Measurements from ENCODE around the gene CD151. TPM values are rescaled to one million over a fixed set of nuclear protein-coding genes. Genes with fewer than 3 reads are reported as not detected.
A peak's percentile ranks its signal among the peaks of the same experiment; 100 is the strongest.

Gene CD151
- total and polyA plus RNA-seq, 3 experiments from 2014 or later, result 19.6 to 65.5 (median 61.2) TPM

DNA sequence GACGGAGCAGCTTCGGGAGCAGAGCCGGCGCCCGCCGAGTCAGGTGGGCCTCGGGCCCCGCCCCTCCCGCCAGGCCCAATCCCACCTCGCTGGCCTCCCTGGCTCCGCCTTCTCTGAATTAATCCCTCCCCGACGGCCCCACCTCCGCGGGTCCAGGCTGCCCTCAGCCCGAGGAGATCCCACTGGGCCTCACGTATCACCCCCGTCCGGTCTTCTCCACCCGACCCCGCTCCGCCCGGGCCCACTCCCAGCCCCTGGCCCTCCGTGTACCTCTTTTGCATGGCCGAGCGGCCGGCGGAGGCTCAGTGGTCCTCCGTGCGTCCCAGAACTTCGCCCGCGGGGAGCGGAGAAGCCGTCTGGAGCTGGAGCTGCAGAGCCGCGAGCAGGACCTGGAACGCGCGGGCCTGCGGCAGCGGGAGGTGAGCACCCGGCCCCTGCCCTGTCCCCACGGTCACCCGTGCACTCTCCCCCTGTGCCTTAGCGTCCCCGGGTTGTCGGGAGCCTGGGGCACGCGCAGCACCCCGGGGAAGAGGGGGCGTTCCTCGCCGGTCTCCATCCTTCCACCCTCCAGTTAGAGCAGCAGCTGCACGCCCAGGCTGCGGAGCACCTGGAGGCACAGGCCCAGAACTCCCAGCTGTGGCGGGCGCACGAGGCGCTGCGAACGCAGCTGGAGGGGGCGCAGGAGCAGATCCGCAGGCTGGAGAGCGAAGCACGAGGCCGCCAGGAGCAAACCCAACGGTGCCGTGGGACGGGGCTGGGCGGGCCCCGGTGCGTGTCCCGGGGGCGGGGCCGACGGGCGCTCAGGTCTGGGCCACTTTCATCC lies 2.2 kb upstream of the CD151 start:
- DNase-seq, result peak; percentile 58 to 77 (median 64)
- peaks cover 20% of the 10 kb centered on the region for H3K27me3 ChIP-seq (ENCODE audit: insufficient read depth, low read length, poor library complexity, severe bottlenecking)
- H3K27ac Mint-ChIP-seq, result no peak overlapping the region
- H3K9me3 Mint-ChIP-seq, result no peaks in the 10 kb centered on the region
- no peaks in the 10 kb centered on the region for H3K9me3 ChIP-seq (ENCODE audit: low read length)
- H3K36me3 Mint-ChIP-seq, result peaks cover 0 to 1% (median 0%) of the 10 kb centered on the region in 3 donors
- H3K27ac ChIP-seq (ENCODE audit: low read depth, low read length), result no peak overlapping the region
- no peaks in the 10 kb centered on the region for H3K36me3 ChIP-seq (ENCODE audit: insufficient read depth, low read length)
- H3K4me3 Mint-ChIP-seq, result peak overlapping the region; percentile 52 to 84 (median 64)
- peaks cover 7 to 19% of the 10 kb centered on the region in 2 donors for H3K27me3 Mint-ChIP-seq
- peaks cover 47% of the 10 kb centered on the region for H3K4me1 ChIP-seq (ENCODE audit: insufficient read depth, low read length)
- H3K4me3 ChIP-seq (ENCODE audit: low read length), result peak overlapping the region; percentile 32
- POLR2A ChIA-PET, result interaction anchor here (0.9 to 3.3 kb wide), 4 partner anchors 10 to 35 kb away, joined by 3 to 16 read pairs (median 4); partner anchors contain the start of genes PNPLA2 and TSPAN4
- CTCF ChIA-PET, result interaction anchor here (0.7 to 1.9 kb wide), 3 partner anchors 11 to 18 kb away, joined by 3 to 7 read pairs (median 5); partner anchors contain the start of gene PNPLA2
- H3K4me1 Mint-ChIP-seq, result peaks cover 4 to 70% (median 18%) of the 10 kb centered on the region in 3 donors

DNA sequence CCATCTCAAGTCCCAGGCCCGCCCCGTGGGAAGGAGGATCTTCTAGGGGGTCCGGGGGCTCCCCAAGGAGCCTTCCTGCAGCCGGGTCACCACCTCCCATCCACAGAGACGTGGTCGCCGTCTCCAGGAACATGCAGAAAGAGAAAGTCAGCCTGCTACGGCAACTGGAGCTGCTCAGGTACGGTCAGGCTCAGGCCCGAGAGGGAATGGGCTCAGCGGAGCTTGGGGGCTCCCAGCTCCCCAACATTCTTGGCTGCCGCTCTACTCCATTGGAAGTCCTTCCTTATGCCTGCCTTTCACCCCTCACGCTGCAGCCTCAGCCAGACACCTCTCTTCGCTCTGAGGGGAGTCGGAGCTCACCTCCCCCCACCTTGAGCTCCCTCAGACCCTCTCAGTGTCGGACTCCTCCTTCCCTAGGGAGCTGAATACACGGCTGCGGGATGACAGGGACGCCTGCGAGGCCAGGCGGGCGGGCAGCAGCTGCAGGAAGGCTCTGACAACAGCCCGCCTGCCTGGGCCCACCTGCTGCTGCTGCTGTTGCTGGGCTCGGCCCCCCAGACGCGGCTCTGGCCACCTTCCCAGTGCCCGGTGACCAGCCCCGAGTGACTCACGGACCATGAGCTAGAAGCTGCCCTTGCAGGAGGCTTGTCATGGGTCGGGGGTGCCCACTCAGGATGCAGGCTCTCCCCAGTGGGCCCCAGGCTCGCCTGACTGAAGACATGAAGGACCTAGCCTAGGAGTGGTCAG lies 1.5 kb upstream of the CD151 start:
- H3K4me3 ChIP-seq (ENCODE audit: low read length), result no peak overlapping the region
- Mint-ChIP-seq H3K36me3 (no peaks in the 10 kb centered on the region), H3K4me3 (peak overlapping the region; percentile 33 to 74 (median 54)), H3K27me3 (peaks cover 7 to 19% of the 10 kb centered on the region in 2 donors), H3K4me1 (peaks cover 4 to 70% (median 18%) of the 10 kb centered on the region in 3 donors), H3K9me3 (no peaks in the 10 kb centered on the region), H3K27ac (peak overlapping the region in 1 of 8 donors; percentile 52)
- CTCF ChIA-PET, result interaction anchor here (0.7 to 1.9 kb wide), 4 partner anchors 9 to 17 kb away, joined by 3 to 7 read pairs (median 4); partner anchors contain the start of gene PNPLA2
- peaks cover 47% of the 10 kb centered on the region for H3K4me1 ChIP-seq (ENCODE audit: insufficient read depth, low read length)
- no peaks in the 10 kb centered on the region for H3K9me3 ChIP-seq (ENCODE audit: low read length)
- H3K27ac ChIP-seq (ENCODE audit: low read depth, low read length), result no peak overlapping the region
- H3K27me3 ChIP-seq (ENCODE audit: insufficient read depth, low read length, poor library complexity, severe bottlenecking), result peaks cover 20% of the 10 kb centered on the region
- H3K36me3 ChIP-seq (ENCODE audit: insufficient read depth, low read length), result no peaks in the 10 kb centered on the region
- POLR2A ChIA-PET, result interaction anchor here (0.9 to 3.3 kb wide), 5 partner anchors 9 to 27 kb away, joined by 3 to 16 read pairs (median 5); partner anchors contain the start of genes PNPLA2 and TSPAN4
- DNase-seq, result no peak

GRCh38 chr11:831961-832528 lies 707 bp upstream of the CD151 start:
- H3K4me1 ChIP-seq (ENCODE audit: insufficient read depth, low read length), result peaks cover 44% of the 10 kb centered on the region
- Mint-ChIP-seq H3K36me3 (peaks cover 0 to 2% (median 0%) of the 10 kb centered on the region in 3 donors), H3K27ac (peak overlapping the region in 1 of 8 donors; percentile 52), H3K27me3 (peaks cover 4 to 19% of the 10 kb centered on the region in 2 donors), H3K9me3 (no peaks in the 10 kb centered on the region), H3K4me3 (peak overlapping the region; percentile 33 to 67 (median 54)), H3K4me1 (peaks cover 0 to 64% (median 14%) of the 10 kb centered on the region in 3 donors)
- H3K27me3 ChIP-seq (ENCODE audit: insufficient read depth, low read length, poor library complexity, severe bottlenecking), result peaks cover 20% of the 10 kb centered on the region
- no peaks in the 10 kb centered on the region for H3K9me3 ChIP-seq (ENCODE audit: low read length)
- peak overlapping the region; percentile 38 for H3K27ac ChIP-seq (ENCODE audit: low read depth, low read length)
- peak overlapping the region; percentile 19 for H3K4me3 ChIP-seq (ENCODE audit: low read length)
- ChIA-PET CTCF (interaction anchor here (0.7 to 1.4 kb wide), 4 partner anchors 9 to 16 kb away, joined by 3 to 6 read pairs (median 4); partner anchors contain the start of genes POLR2L and TSPAN4), POLR2A (interaction anchor here (0.5 to 3.3 kb wide), 6 partner anchors 9 to 137 kb away, joined by 3 to 16 read pairs (median 5); partner anchors contain the start of genes PNPLA2, RPLP2, TMEM80 and TSPAN4)
- no peaks in the 10 kb centered on the region for H3K36me3 ChIP-seq (ENCODE audit: insufficient read depth, low read length)
- no peak for DNase-seq

DNA sequence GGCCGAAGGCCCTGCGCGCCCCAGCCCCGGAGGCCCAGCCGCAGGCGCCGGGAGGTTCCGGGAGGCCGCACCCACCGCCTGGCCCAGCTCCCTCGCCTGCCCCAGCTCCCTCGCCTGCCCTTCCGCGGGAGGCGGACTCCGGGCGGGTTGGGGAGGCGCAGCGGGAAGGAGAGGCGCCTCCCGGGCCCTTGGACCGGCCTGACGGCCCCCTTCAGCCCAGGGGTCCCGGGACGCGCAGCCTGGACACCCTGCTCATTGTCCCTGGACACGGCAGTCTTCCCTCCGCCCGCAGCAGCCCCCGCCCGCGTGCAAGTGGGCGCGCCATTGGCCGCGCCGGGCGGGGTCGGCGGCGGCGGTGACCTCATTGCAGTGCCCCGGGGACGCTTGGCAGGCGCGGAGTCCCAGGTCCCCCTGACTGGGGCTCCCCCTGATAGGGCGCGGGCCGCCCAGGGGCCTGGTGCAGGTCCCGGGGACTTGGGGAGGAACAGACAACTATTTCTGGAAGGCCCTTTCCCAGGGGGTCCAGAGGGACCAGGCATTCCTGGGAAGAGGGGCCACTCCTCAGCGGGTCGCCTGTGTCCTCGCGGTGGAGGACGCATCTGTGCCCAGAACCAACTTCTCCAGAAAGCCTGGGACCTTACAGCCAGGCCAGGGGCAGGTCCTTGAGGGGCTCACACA lies 501 bp downstream of the CD151 start:
- Mint-ChIP-seq H3K4me1 (peaks cover 0 to 59% (median 10%) of the 10 kb centered on the region in 3 donors), H3K9me3 (no peaks in the 10 kb centered on the region), H3K27me3 (peaks cover 3 to 11% of the 10 kb centered on the region in 2 donors), H3K4me3 (peak overlapping the region; percentile 41 to 87 (median 72)), H3K27ac (no peak overlapping the region), H3K36me3 (peaks cover 0 to 10% (median 0%) of the 10 kb centered on the region in 3 donors)
- peak overlapping the region; percentile 59 for H3K27ac ChIP-seq (ENCODE audit: low read depth, low read length)
- no peaks in the 10 kb centered on the region for H3K9me3 ChIP-seq (ENCODE audit: low read length)
- peak in 1 of 5 donors; percentile 51 for DNase-seq
- POLR2A ChIA-PET, result interaction anchor here (0.7 to 1.3 kb wide), 3 partner anchors 9 to 24 kb away, joined by 3 to 6 read pairs (median 5); partner anchors contain the start of genes POLR2L, RPLP2 and TSPAN4
- no peaks in the 10 kb centered on the region for H3K36me3 ChIP-seq (ENCODE audit: insufficient read depth, low read length)
- CTCF ChIA-PET, result interaction anchor here (1.1 kb wide), 1 partner anchor 9 kb away, joined by 6 read pairs; the partner anchor contains the start of genes POLR2L and TSPAN4
- H3K4me1 ChIP-seq (ENCODE audit: insufficient read depth, low read length), result peaks cover 35% of the 10 kb centered on the region
- peaks cover 11% of the 10 kb centered on the region for H3K27me3 ChIP-seq (ENCODE audit: insufficient read depth, low read length, poor library complexity, severe bottlenecking)
- H3K4me3 ChIP-seq (ENCODE audit: low read length), result peak overlapping the region; percentile 34

DNA sequence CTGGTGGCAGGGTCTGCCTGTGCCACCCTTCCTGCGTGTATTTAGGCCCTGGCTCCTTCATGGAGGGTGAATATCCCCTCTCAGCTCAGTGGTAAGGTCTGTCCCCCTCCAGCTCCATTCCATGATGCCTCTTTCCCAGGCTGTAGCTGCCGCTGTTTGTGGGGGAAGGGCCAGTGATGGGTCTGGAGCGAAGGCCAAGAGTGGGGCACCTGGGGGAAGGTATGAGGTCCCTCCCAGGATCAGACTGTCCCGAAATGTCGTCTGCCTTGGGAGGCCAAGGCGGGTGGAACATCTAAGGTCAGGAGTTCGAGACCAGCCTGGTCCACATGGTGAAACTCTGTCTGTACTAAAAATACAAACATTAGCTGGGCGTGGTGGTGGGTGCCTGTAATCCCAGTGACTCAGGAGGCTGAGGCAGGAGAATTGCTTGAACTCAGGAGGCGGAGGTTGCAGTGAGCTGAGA lies 1.1 kb downstream of the CD151 start:
- no peaks in the 10 kb centered on the region for H3K36me3 ChIP-seq (ENCODE audit: insufficient read depth, low read length)
- no peak overlapping the region for H3K4me3 ChIP-seq (ENCODE audit: low read length)
- peaks cover 35% of the 10 kb centered on the region for H3K4me1 ChIP-seq (ENCODE audit: insufficient read depth, low read length)
- Mint-ChIP-seq H3K9me3 (no peaks in the 10 kb centered on the region), H3K4me3 (peak overlapping the region; percentile 41 to 87 (median 72)), H3K27ac (peak overlapping the region in 5 of 8 donors; percentile 38 to 84 (median 47)), H3K27me3 (peaks cover 0 to 9% of the 10 kb centered on the region in 2 donors), H3K36me3 (peaks cover 0 to 15% (median 0%) of the 10 kb centered on the region in 3 donors), H3K4me1 (peaks cover 0 to 56% (median 10%) of the 10 kb centered on the region in 3 donors)
- ChIA-PET CTCF (interaction anchor here (1.0 kb wide), 1 partner anchor 9 kb away, joined by 3 read pairs; the partner anchor contains the start of gene TSPAN4), POLR2A (interaction anchor here (0.7 to 1.3 kb wide), 2 partner anchors 9 to 17 kb away, joined by 3 to 6 read pairs; partner anchors contain the start of genes POLR2L and TSPAN4)
- peaks cover 8% of the 10 kb centered on the region for H3K27me3 ChIP-seq (ENCODE audit: insufficient read depth, low read length, poor library complexity, severe bottlenecking)
- no peak for DNase-seq
- no peaks in the 10 kb centered on the region for H3K9me3 ChIP-seq (ENCODE audit: low read length)
- H3K27ac ChIP-seq (ENCODE audit: low read depth, low read length), result peak overlapping the region; percentile 59

DNA sequence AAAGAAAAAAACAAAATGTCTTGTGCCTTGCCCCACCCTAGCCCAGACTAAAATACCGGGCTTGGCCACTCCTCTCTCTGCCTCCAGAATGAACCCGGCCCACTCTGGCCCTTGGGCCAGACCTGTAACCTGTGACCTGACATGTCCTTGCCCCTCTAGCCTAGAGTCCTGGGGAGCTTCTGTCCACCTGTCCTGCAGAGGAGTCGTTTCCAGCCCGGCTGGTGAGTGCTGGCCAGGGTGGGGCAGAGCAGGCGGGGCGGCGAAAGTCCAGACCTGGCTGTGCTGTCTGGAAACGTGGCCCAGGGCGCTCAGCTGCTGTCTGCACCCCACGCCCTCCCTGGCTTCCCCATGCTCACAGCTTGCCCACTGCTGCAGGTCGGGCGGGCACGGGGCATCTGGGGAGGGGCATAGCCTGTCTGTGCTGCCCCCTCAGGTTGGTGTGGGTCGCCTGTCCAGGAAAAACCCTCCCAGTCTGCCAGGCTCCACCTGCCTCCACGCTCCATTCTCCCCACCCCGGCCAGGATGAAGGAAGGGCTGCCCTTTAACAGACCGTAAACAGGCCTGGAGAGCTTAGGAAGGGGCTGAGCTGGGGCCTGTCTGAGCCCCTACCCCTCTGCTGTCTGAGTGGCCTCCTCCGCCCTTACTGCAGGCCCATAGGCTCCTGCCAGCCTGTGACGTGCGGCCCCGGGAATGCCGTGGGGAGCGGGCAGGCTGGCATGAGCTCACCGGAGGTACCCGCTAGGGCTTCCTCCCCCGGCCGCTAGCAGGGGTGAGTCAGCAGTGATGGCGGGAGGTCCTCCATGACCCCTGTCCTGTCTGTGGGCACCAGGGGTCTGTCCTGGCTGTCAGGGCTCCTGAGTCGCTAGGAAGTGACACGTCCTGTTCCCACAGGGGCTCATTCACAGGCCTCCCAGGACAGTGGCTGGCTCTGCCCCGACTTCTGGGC lies 1.9 kb downstream of the CD151 start:
- Mint-ChIP-seq H3K27ac (peak overlapping the region in 4 of 8 donors; percentile 38 to 84 (median 56)), H3K4me1 (peaks cover 0 to 48% (median 7%) of the 10 kb centered on the region in 3 donors), H3K27me3 (peaks cover 0 to under 1% of the 10 kb centered on the region in 2 donors), H3K9me3 (no peaks in the 10 kb centered on the region), H3K36me3 (peaks cover 0 to 23% (median 0%) of the 10 kb centered on the region in 3 donors), H3K4me3 (peak overlapping the region in 6 of 7 donors; percentile 60 to 77 (median 74))
- Histone ChIP-seq H3K4me1 (ENCODE audit: insufficient read depth, low read length) (peaks cover 28% of the 10 kb centered on the region), H3K9me3 (ENCODE audit: low read length) (no peaks in the 10 kb centered on the region), H3K27ac (ENCODE audit: low read depth, low read length) (no peak overlapping the region), H3K4me3 (ENCODE audit: low read length) (no peak overlapping the region), H3K27me3 (ENCODE audit: insufficient read depth, low read length, poor library complexity, severe bottlenecking) (peaks cover 1% of the 10 kb centered on the region), H3K36me3 (ENCODE audit: insufficient read depth, low read length) (no peaks in the 10 kb centered on the region)
- DNase-seq, result no peak
- ChIA-PET CTCF (interaction anchor here (1.0 to 1.1 kb wide), 2 partner anchors 8 to 24 kb away, joined by 3 read pairs; partner anchors contain the start of gene TSPAN4), POLR2A (interaction anchor here (0.7 to 1.3 kb wide), 2 partner anchors 8 to 17 kb away, joined by 3 to 6 read pairs; partner anchors contain the start of genes POLR2L and TSPAN4)
